Activated CD4-positive, alpha-beta T cell treated with anti-CD3 and anti-CD28 coated beads, Interleukin-2, Interleukin-4, amounts not matched to agents 100 ng/mL and 50 ng/mL, durations not matched to agents 16 hours and 8 hours (primary cell): ENCODE data around the gene SESN1.

ENCODE experiments used
- DNase-seq: peaks from one replicate; pipeline ENCODE4 v3.0.0-alpha.2; 2020; ENCODE audit warnings: low spot score

SESN1 gene

DNA sequence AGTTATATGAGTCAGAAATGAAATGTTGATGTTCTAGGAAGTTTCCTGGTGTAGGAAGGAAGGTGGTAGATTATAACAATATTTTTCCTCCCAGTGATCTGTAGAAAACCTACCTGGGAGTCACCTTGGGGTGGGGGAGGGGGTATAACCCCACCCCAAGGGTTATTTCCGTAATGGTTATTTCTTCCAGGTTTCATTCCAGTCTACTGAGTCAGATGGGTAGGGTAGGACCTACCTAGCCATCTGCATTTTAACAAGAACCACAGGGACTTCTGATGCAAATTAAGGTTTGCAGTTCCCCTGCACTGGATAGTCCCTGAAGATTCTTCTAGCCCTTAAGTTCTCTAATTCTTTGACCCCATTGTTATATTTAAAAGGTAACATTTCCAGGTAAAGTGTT lies 157.5 kb downstream of the SESN1 start:
- no peak for DNase-seq
